GM12891 (cell line): Measurements from ENCODE around the gene ZNF764.

Experiments
- PAX5 ChIP-seq: IDR thresholded peaks from 2 replicates; pipeline ENCODE4 v1.6.1; 2011; ENCODE audit warnings: low read length, moderate library complexity, mild to moderate bottlenecking; ENCODE audit not compliant: insufficient read depth, severe bottlenecking
- POLR2A ChIP-seq: IDR thresholded peaks from 2 replicates; pipeline ENCODE4 v1.6.1; 2011; ENCODE audit warnings: low read depth, low read length, control low read depth

- no peak for TF ChIP-seq POLR2A
- TF ChIP-seq PAX5: no peak
Observed at GRCh38 chr16:30562021-30562420, 3.8 kb upstream of the ZNF764 start.
